Measurements from ENCODE around the gene HAND1. TPM values are rescaled to one million over a fixed set of nuclear protein-coding genes. Genes with fewer than 3 reads are reported as not detected.

The HAND1 gene
- total and polyA plus RNA-seq, 9 of the 15 experiments (the other 6 are each of a cell fraction or from before 2014, with no cell fraction given): not detected

GRCh38 chr5:154523709-154524108, 45.7 kb upstream of the HAND1 start (continued):
- no peak for TF ChIP-seq NFE2L1 (tag; IDR thresholded peaks at IDR 0.05; ENCODE audit: borderline replicate concordance, low read depth)

GRCh38 chr5:154523104-154523503, 45.1 kb upstream of the HAND1 start:
- Histone ChIP-seq H3K4me2 (ENCODE audit: insufficient read depth, low read length) (no peak overlapping the region), H3K4me1 (replicated peaks in 1 of 2; ENCODE audit: control insufficient read depth in 2 of 2, insufficient read depth in 2 of 2, low read length in 2 of 2) (peaks cover 12 to 22% of the 10 kb centered on the region in 2 experiments; a peak in 4 of 5 replicates), H2AFZ (ENCODE audit: low read depth, low read length) (no peak overlapping the region), H3K9me3 (replicated peaks; ENCODE audit: control insufficient read depth, insufficient read depth, low read depth, low read length) (no peaks in the 10 kb centered on the region), H3K9me1 (ENCODE audit: control insufficient read depth, insufficient read depth, low read length) (no peaks in the 10 kb centered on the region), H3K4me3 (no peak overlapping the region), H4K20me1 (replicated peaks; ENCODE audit: control insufficient read depth, insufficient read depth, low read length) (peaks cover 3% of the 10 kb centered on the region; the same call in 1 of the 2 replicates), H3K27me3 (ENCODE audit: control insufficient read depth in 2 of 2, insufficient read depth in 2 of 2, low read length in 2 of 2) (peaks cover 12 to 33% of the 10 kb centered on the region in 2 experiments; a peak in 4 of 5 replicates), H3K36me3 (ENCODE audit: control insufficient read depth, insufficient read depth, low read length) (no peaks in the 10 kb centered on the region), H3K9ac (ENCODE audit: insufficient read depth in 1 of 2, low read depth in 2 of 2, low read length in 2 of 2) (no peak overlapping the region), H3K79me2 (ENCODE audit: control insufficient read depth, insufficient read depth, low read length) (no peaks in the 10 kb centered on the region), H3K27ac (ENCODE audit: extremely low read depth, low read depth, low read length) (no peak overlapping the region)
- no peak for ATAC-seq
- no TSS peak for BruUV-seq (replicated peaks)
- ChIA-PET CTCF (ENCODE audit: low intra/inter-chr PET ratio) (no interaction called here), POLR2A (interaction anchor here (0.6 to 1.2 kb wide), 3 partner anchors 8 to 484 kb away, joined by 3 to 4 read pairs (median 3); partner anchors contain the start of genes FAM114A2 and MFAP3)
- no peak for TF ChIP-seq KLF10 (CRISPR knock-in tag; IDR thresholded peaks at IDR 0.05)
- no peak for TF ChIP-seq ZNF311 (CRISPR knock-in tag; IDR thresholded peaks at IDR 0.05)
- no peak for TF ChIP-seq HEY1 (CRISPR knock-in tag; IDR thresholded peaks at IDR 0.05; ENCODE audit: borderline replicate concordance)
- no peak for TF ChIP-seq MEF2D (tag; conservative IDR thresholded peaks at IDR 0.05; ENCODE audit: low read depth)
- TF ChIP-seq ZKSCAN8 (CRISPR knock-in tag; IDR thresholded peaks at IDR 0.05): no peak
- no peak for TF ChIP-seq GABPB2 (CRISPR knock-in tag; conservative IDR thresholded peaks at IDR 0.05)
- no peak for TF ChIP-seq TCF7 (IDR thresholded peaks at IDR 0.05; ENCODE audit: borderline replicate concordance)
- TF ChIP-seq ZNF253 (CRISPR knock-in tag; conservative IDR thresholded peaks at IDR 0.05): no peak
- TF ChIP-seq ZNF431 (CRISPR knock-in tag; IDR thresholded peaks at IDR 0.05): no peak
- TF ChIP-seq ZNF3 (CRISPR knock-in tag; IDR thresholded peaks at IDR 0.05): no peak
- TF ChIP-seq ZNF77 (CRISPR knock-in tag; IDR thresholded peaks at IDR 0.05): no peak
- TF ChIP-seq ZEB2 (IDR thresholded peaks at IDR 0.05): no peak
- TF ChIP-seq SMAD1 (IDR thresholded peaks at IDR 0.05; ENCODE audit: low read depth, low read length, partially characterized antibody): no peak
- no peak for TF ChIP-seq ZNF184 (CRISPR knock-in tag; IDR thresholded peaks at IDR 0.05)
- no peak for TF ChIP-seq MEF2A (IDR thresholded peaks at IDR 0.05; ENCODE audit: control insufficient read depth, low read depth, low read length)
- no peak for TF ChIP-seq ARHGAP35 (IDR thresholded peaks at IDR 0.05; ENCODE audit: partially characterized antibody)
- TF ChIP-seq HMGN3 (IDR thresholded peaks at IDR 0.05; ENCODE audit: borderline replicate concordance, extremely low read depth, insufficient read length, low read depth, low read length): no peak
- no peak for TF ChIP-seq PTTG1 (tag; IDR thresholded peaks at IDR 0.05; ENCODE audit: low read depth)
- WGBS (ENCODE audit: insufficient coverage, low coverage, missing lambda C conversion rate): 42% methylated on average over 4 of the region's 4 CpGs
- in situ Hi-C loops (cut with MboI): no loop called here
- FAIRE-seq: no peak
- DNase-seq (ENCODE audit: extremely low read depth in 1 of 4, low spot score in 3 of 4): no peak
- intact Hi-C loops (cut with micrococcal nuclease): loop anchor here (5.0 to 10.0 kb wide), 3 partner anchors 84 to 448 kb away; no protein-coding TSS in a partner anchor
